ES-I3 (cell line): ENCODE measurements around the gene TRPV4.

Experiments used
- H3K36me3 ChIP-seq: 2 replicates; pipeline ENCODE4 v1.6.1; 2013; ENCODE audit warnings: mild to moderate bottlenecking, low read length, control low read depth, moderate library complexity; ENCODE audit not compliant: insufficient read depth
- H3K4me1 ChIP-seq: 2 replicates; pipeline ENCODE4 v1.6.1; 2013; ENCODE audit warnings: mild to moderate bottlenecking, control low read depth, low read length; ENCODE audit not compliant: insufficient read depth
- H3K9ac ChIP-seq: 2 replicates; pipeline ENCODE4 v1.6.1; 2013; ENCODE audit warnings: low read depth, mild to moderate bottlenecking, low read length, moderate library complexity
- H3K9me3 ChIP-seq: 2 replicates; pipeline ENCODE4 v1.6.1; 2013; ENCODE audit warnings: mild to moderate bottlenecking, low read length, moderate library complexity; ENCODE audit not compliant: control insufficient read depth, insufficient read depth

Gene TRPV4

GRCh38 chr12:109776624-109777023, 56.6 kb downstream of the TRPV4 start:
- Histone ChIP-seq H3K9me3 (no peaks in the 10 kb centered on the region; the same call in 1 of the 2 replicates), H3K9ac (no peak overlapping the region), H3K4me1 (peaks cover 4% of the 10 kb centered on the region; the same call in 1 of the 2 replicates), H3K36me3 (no peaks in the 10 kb centered on the region)

DNA sequence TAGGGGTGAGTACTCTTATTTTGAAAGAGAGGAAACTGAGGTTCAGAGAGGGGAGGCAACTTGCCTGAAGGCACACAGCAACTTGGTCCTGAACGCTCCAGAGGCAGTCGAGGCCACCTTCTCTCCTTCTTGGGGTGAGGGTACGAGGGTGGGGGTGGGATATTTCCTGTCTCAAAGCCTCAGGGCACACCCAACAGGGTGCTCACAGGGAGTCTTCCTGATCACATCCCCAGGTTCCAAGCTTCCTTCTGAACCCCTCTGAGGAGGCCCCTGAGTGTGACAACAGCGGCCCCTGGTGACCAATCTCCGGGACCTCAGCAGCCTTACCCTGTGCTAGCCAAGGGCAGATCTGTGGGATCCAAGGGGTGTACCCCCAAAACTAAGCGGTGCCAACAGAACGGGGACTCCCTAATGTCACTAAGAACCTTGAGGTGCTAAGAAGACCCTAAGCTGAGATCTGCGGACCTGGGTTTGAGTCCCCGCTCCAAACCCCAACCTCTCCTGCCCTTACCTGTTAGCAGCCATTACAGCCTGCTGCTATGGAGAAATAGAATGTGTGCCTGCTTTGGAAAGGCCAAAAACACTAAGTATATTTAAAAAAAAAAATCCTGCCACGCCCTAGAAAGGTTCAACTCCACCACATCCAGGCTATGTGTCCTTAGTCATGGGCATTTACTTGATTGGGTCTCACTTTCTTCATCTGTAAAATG, 57.9 kb downstream of the TRPV4 start:
- Histone ChIP-seq H3K9ac (no peak overlapping the region), H3K36me3 (no peaks in the 10 kb centered on the region), H3K4me1 (peaks cover 4% of the 10 kb centered on the region; the same call in 1 of the 2 replicates), H3K9me3 (no peaks in the 10 kb centered on the region; the same call in 1 of the 2 replicates)

DNA sequence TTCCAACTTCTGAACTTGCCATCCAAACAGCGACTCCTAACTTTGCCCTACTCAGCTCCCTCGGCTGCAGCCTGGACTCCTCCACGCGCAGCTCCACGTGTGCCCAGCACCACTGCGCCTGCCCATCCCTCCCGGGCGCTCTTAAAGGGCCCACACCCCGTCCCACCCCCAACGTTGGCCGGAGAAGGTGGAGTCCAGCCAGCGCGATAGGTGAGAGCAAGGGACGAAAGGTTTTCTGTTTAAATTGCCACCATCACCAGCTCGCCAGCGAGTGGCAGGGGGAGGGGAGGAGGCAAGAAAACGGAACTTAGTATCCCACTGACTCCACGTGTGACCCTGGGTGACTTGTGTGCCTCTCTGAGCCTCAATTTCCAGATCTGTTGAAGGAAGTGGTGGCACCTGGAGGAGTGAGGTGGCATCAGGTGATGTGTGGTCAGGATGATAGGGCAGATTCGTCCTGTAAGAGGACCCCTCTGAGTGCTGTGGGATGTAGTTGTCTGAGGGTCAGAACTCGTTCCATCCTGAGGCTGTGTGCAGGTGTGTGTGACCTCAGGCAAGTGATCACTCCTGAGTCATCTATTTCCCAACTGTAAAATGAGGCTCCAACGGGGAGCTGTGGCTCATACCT, 59.7 kb downstream of the TRPV4 start:
- H3K9ac ChIP-seq = no peak overlapping the region
- no peaks in the 10 kb centered on the region for H3K9me3 ChIP-seq
- H3K4me1 ChIP-seq = peaks cover 4% of the 10 kb centered on the region; the same call in 1 of the 2 replicates
- H3K36me3 ChIP-seq = no peaks in the 10 kb centered on the region

GRCh38 chr12:109772622-109773321, 60.4 kb downstream of the TRPV4 start:
- Histone ChIP-seq H3K4me1 (peaks cover 4% of the 10 kb centered on the region; the same call in 1 of the 2 replicates), H3K36me3 (no peaks in the 10 kb centered on the region), H3K9ac (no peak overlapping the region), H3K9me3 (no peaks in the 10 kb centered on the region)

GRCh38 chr12:109771746-109772621, 61.2 kb downstream of the TRPV4 start:
- H3K4me1 ChIP-seq = peaks cover 4% of the 10 kb centered on the region; the same call in 1 of the 2 replicates
- H3K36me3 ChIP-seq = no peaks in the 10 kb centered on the region
- no peaks in the 10 kb centered on the region for H3K9me3 ChIP-seq
- H3K9ac ChIP-seq = no peak overlapping the region

GRCh38 chr12:109770861-109771670, 62.1 kb downstream of the TRPV4 start:
- Histone ChIP-seq H3K9me3 (no peaks in the 10 kb centered on the region), H3K4me1 (peaks cover 4% of the 10 kb centered on the region; the same call in 1 of the 2 replicates), H3K9ac (no peak overlapping the region), H3K36me3 (no peaks in the 10 kb centered on the region)

- no peaks in the 10 kb centered on the region for H3K9me3 ChIP-seq
- H3K9ac ChIP-seq = no peak overlapping the region
- peaks cover 4% of the 10 kb centered on the region; the same call in 1 of the 2 replicates for H3K4me1 ChIP-seq
- no peaks in the 10 kb centered on the region for H3K36me3 ChIP-seq
Measured at GRCh38 chr12:109770104-109770860, 62.9 kb downstream of the TRPV4 start.

- Histone ChIP-seq H3K9me3 (no peaks in the 10 kb centered on the region), H3K9ac (no peak overlapping the region), H3K36me3 (no peaks in the 10 kb centered on the region), H3K4me1 (no peaks in the 10 kb centered on the region)
Measured at GRCh38 chr12:109768901-109769670, 64.1 kb downstream of the TRPV4 start.

DNA sequence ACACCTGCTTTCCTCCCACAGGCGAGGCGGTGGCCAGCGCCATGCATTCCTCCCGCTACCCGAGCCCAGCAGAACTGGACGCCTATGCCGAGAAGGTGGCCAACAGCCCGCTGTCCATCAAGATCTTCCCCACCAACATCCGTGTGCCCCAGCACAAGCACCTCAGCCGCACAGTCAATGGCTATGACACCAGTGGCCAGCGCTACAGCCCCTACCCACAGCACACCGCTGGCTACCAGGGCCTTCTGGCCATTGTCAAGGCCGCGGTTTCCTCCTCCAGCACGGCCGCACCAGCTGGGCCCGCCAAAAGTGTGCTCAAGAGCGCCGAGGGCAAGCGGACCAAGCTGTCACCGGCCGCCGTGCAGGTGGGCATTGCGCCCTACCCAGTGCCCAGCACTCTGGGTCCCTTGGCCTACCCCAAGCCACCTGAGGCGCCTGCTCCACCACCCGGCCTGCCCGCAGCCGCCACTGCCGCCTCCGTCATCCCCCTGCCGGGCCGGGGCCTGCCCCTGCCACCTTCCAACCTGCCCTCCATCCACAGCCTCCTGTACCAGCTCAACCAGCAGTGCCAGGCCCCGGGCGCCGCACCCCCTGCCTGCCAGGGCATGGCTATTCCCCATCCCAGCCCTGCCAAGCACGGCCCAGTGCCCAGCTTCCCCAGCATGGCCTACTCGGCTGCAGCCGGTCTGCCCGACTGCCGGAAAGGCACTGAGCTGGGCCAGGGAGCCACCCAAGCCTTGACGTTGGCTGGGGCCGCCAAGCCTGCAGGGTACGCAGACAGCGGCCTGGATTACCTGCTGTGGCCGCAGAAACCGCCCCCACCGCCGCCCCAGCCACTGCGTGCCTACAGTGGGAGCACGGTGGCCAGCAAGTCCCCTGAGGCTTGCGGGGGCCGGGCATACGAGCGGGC, 65.0 kb downstream of the TRPV4 start:
- Histone ChIP-seq H3K4me1 (no peaks in the 10 kb centered on the region), H3K9ac (no peak overlapping the region), H3K9me3 (no peaks in the 10 kb centered on the region), H3K36me3 (no peaks in the 10 kb centered on the region)

DNA sequence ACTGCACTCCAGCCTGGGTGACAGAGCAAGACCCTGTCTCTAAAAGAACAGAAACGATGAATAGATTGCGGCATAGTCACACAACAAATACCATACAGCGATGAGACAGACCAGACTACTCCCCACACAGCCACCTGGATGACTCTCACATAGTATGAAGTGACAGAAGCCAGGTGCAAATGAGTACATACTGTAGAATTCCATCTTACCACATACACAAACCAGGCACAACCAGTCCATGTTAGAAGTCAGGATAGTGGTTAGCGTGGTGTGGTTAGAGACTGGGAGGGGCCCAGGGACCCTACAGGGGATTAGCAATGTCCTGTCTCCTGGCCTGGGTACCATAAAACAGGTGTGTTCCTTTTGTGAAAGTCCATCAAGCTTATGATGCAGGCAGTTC, 65.7 kb downstream of the TRPV4 start:
- Histone ChIP-seq H3K36me3 (no peaks in the 10 kb centered on the region), H3K9me3 (no peaks in the 10 kb centered on the region), H3K4me1 (no peaks in the 10 kb centered on the region), H3K9ac (no peak overlapping the region)

GRCh38 chr12:109766251-109766778, 66.9 kb downstream of the TRPV4 start:
- Histone ChIP-seq H3K9ac (no peak overlapping the region), H3K9me3 (no peaks in the 10 kb centered on the region), H3K4me1 (no peaks in the 10 kb centered on the region), H3K36me3 (no peaks in the 10 kb centered on the region)
